Measurements from ENCODE around the gene POT1.
A peak's percentile ranks its signal among the peaks of the same experiment; 100 is the strongest.
"Not testable (repeated sequence)": the region's sequence is repeated elsewhere in the genome, so short reads cannot be mapped to it uniquely, and the experiment has no call there.

POT1 gene, protein sequence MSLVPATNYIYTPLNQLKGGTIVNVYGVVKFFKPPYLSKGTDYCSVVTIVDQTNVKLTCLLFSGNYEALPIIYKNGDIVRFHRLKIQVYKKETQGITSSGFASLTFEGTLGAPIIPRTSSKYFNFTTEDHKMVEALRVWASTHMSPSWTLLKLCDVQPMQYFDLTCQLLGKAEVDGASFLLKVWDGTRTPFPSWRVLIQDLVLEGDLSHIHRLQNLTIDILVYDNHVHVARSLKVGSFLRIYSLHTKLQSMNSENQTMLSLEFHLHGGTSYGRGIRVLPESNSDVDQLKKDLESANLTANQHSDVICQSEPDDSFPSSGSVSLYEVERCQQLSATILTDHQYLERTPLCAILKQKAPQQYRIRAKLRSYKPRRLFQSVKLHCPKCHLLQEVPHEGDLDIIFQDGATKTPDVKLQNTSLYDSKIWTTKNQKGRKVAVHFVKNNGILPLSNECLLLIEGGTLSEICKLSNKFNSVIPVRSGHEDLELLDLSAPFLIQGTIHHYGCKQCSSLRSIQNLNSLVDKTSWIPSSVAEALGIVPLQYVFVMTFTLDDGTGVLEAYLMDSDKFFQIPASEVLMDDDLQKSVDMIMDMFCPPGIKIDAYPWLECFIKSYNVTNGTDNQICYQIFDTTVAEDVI

DNA sequence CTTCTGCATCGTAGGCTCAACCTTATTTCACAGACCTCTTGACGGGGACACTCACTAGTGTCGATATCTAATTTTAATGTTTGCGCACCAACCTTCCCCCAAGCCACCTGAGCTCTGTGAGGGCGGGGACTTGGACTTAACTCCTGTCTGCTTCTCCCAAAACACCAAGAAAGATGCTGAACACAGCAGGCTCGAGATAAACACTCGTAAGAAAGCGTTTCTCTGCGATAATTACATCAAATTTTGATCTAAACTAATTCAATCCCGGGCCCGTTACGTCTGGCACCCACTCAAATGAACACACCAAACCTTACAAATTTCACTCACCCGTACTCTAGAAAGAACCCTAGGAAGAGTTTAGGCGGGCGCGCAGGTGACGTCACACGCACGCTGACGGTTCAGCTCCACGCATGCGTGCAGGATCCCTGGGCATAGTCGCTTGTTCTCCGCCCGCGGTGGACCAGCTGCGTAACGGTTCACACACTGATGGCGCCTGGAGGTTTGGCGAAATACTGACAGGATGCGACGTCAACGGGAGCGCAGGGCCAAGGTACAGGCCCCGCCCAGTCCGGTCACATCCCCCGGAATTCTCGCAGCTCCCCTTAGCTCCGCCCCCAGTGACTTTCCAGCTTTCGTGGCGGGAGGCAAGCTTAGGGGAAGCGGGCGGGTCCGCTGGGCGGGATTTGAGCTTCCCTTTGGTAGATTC lies at the start of gene POT1:
Gene POT1 (minus strand): TSS at position 359 of the 706 bp plus-strand sequence. CDS start 32,652 bp downstream, outside the sequence.
- peak; percentile 100 for DNase-seq

DNA sequence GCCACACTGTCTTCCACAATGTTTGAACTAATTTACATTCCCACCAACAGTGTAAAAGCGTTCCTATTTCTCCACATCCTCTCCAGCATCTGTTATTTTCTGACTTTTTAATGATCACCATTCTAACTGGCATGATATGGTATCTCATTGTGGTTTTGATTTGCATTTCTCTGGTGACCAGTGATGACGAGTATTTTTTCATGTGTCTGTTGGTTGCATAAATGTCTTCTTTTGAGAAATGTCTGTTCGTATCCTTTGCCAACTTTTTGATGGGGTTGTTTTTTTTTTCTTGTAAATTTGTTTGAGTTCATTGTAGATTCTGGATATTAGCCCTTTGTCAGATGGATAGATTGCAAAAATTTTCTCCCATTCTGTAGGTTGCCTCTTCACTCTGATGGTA lies 45.5 kb upstream of the POT1 start:
- not testable (repeated sequence) for DNase-seq

DNA sequence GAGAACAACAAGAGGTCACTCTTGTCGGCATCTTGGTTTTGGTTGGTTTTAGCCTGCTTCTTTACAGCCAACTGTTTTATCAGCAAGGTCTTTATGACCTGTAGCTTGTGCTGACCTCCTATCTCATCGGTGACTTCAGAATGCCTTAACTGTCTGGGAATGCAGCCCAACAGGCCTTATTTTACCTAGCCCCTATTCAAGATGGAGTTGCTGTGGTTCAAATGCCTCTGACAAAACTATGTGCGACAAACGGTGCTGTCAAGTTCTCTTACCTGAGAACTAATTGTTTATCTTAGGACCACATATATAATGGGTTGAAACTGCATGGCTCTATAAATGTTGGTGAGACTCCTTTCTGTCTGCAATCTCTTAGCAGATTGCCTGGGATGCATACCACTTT lies 35.9 kb upstream of the POT1 start:
- DNase-seq, result no peak

DNA sequence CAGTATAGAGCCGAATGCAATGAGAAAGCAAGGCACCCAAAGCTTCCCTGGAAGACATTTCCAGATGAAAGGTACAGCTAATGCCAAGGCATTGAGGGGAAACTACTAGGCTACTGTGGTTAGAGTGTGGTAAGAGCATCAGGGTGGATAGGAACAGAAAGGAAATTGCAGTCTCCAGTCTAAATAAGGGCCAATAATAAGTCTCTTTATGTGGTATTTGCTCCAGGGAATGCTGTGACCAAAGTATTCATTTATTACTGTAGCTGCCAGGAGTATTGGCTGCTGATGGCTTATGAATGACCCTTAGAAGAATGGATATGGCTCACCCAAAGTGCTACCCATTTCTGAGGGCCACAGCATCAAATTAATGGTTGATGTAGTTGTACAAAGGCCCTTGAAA lies 30.1 kb upstream of the POT1 start:
- no peak for DNase-seq

DNA sequence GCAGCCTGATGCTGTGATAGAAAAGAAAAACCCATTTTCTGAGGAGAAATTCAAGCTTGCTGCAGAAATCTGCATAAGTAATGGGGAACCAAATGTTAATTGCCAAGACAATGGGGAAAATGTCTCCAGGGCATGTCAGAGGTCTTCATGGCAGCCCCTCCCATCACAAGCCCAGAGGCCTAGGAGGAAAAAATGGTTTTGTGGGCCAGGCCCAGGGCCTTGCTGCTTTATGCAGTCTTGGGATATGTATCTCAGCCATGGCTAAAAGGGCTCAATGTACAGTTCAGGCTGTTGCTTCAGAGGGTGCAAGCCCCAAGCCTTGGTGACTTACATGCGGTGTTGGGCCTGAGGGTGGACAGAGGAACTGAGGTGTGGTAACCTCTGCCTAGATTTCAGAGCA lies 28.3 kb upstream of the POT1 start:
- not testable (repeated sequence) for DNase-seq

DNA sequence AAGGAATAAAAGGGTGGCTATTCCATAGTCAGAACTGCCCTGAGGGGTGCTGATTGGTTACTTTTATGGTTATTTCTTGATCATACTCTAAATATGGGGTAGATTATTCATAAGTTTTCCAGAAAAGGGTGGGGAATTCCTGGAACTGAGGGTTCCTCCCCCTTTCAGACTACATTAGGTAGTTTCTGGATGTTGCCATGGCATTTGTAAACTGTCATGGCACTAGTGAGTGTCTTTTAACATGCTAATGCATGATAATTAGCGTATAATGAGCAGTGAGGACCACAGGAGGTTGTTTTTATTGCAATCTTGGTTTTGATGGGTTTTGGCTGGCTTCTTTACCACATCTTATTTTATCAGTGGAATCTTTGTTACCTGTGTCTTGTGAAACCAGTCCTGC lies 26.5 kb upstream of the POT1 start:
- DNase-seq, result no peak

DNA sequence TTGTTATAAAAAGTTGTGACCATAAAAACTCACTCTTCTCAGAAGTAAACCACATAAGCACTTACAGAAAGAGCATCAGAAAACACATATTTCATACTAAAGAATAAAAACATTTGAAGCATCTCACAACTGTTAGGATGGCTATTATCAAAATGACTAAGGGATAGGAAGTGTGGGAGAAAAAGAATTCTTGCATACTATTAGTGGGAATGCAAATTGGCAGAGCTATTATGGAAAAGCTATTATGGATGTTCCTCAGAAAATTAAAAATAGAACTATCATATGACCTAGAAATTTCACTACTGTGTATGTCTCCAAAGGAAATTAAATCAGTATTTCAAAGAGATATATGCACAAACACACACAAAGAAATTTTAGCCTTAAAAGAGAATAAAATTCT lies 25.2 kb upstream of the POT1 start:
- DNase-seq, result no peak

DNA sequence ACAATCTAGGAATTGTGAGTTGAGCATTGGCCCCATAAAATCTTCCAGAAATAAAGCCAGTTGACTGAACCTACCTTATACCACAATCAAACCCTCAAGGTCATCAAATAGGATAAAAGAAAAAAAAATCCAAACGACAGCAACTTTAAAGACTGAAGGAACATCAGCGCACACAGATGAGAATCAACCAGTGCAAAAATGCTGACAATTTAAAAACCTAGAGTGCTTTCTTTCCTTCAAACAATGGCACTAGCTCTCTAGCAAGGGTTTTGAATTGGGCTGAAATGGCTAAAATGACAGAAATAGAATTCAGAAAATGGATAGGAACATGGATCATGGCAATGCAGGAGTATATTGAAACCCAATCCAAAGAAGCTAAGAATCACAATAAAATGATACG lies 16.1 kb upstream of the POT1 start:
- DNase-seq, result no peak

DNA sequence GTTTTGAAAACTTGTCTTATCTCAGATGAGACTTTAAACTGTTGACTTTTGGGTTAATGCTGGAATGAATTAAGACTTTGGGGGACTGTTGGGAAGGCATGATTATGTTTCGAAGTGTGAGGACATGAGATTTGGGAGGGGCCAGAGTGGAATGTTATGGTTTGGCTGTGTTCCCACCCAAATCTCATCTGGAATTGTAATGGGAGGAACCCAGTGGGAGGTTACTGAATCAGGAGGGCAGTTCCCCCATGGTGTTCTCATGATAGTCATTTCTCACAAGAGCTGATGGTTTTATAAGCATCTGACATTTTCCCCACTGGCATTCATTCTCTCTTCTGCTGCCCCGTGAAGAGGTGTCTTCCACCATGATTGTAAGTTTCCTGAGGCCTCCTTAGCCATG lies 13.8 kb upstream of the POT1 start:
- no peak for DNase-seq

DNA sequence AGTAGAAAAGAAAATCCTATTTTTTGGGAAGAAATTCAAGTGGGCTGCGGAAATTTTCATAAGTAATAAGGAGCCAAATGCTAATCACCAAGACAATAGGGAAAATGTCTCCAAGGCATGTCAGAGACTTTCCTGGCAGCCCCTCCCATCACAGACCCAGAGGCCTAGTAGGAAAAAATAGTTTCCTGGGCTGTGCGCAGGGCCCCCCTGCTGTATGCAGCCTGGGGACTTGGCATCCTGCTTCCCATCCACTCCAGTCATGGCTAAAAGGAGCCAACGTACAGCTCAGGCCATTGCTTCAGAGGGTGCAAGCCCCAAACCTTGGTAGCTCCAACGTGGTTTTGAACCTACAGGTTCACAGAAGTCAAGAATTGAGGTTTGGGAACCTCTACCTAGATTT lies 12.8 kb upstream of the POT1 start:
- no peak for DNase-seq

DNA sequence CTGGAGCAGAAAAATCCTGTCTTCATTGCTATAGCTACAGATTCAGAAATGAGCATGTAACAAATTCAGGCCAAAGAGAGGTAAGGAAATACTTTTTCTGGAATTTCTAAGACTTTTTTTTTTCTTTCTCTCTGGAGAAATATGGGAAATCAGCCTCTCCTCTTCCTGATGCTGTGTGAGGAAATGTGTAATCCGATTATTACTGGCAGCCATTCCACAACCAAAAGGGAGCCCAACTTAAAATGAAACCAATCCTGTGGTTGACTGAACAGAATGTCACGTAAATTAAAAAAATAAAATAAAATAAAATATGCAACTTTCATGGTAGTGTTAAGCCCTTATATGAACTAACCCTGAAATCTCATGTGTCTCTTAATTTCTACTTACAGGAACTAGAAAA lies 10.7 kb upstream of the POT1 start:
- DNase-seq, result no peak

DNA sequence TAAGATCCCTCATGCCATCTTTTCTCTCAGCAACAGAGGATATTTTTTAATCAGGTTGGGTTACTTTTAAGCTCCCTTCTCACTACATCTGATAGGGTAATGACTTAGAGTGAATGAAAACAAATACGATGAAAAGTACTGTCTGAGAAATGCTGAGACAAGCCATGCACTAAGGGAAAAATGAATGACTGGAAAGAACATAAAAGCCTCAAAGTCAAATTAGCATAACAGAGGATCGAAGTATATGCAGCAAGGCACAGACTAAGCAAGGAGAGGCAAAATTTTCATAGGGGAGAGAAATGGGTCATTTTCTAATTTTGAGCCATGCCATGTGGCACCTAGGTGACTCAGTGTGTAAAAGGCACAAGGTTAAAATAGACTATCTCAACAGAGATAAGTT lies 8.5 kb upstream of the POT1 start:
- no peak for DNase-seq

DNA sequence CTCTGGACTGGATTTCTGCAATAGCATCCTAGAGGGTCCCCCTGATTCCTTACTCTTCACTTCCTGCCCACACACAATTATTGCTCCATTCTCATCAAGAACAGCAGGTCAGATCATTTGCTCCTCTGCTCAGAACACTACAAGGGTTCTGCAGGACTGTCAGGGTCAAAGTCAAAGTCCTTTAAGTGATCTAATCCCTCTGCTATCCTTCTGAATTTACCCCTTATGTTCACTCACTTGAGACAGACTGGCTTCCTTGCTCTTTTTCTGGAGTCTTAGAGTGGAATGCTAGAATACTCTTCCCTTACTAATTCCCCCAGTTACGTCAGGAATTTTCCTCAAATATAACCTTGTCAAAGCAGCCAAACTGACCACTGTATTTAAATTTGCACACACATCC lies 7.5 kb upstream of the POT1 start:
- no peak for DNase-seq

DNA sequence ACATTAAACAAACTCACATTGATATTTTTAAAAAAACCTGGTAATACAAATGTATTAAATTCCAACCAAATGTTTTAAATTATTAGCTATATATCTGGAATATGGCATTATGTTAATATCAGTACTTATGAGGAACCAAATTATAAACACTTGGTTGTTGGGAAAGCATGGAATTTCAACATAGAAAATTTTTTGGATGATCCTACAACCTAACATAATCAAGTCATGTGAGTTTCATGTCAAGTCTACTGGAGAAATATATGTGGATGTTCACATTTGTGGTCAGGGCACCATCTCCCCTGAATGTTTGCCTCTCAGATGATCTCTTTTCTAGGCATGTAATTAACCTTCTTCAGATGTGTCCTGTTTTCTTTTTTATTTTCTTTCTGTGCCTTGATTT lies 5.2 kb upstream of the POT1 start:
- DNase-seq, result no peak

DNA sequence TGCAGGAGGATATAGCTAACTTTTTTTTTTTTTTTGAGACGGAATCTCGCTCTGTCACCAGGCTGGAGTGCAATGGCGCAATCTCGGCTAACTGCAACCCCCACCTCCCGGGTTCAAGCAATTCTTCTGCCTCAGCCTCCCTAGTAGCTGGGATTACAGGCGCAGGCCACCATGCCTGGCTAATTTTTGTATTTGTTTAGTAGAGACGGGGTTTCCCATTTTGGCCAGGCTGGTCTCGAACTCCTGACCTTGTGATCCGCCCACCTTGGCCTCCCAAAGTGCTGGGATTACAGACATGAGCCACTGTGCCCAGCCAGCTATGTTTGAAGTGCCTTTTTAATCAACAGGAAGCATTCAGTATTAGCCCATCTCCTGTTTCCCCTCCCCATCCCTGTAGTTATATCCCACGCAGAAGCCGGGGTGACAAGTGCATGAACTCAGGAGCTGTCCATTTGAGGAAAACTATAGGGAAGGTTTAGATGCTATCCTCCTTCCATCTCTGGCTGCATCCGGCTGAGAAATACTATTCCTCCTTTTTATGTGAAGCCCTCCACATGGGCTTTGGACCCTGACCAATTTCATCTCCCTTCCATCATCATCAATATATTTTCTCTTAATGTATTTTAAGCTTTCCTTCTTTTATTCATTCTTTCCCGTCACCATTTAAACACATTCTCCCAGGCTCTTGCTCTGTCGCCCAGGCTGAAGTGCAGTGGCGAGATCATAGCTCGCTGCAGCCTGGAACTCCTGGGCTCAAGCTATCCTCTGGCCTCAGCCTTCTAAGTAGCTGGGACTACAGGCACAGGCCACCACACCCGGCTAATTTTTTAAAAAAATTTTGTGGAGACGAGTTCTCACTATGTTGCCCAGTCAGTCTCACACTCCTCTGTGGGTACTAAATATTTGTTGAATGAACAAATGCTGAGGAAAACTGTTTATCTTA lies 1.3 kb upstream of the POT1 start:
- DNase-seq, result no peak

DNA sequence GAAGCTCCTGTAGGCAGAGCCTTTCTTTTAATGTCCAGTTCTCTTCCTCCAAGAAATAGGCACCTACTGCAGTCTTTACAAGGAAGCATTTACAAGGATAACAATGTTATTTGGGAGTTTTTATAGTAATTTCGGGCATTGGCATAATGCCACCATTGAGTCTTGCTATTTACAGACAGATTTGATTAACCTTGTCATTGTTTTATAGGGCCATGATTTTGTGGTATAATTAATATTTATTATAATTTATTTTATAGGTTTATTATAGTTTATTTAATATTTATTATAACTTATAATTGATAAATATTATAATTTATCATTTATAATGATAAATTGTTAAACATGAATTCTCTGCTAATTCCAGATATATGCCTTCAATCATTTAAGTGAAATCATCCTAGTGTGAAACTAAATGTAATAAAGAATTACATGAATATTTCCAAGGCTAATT lies 573 bp upstream of the POT1 start:
- no peak for DNase-seq

DNA sequence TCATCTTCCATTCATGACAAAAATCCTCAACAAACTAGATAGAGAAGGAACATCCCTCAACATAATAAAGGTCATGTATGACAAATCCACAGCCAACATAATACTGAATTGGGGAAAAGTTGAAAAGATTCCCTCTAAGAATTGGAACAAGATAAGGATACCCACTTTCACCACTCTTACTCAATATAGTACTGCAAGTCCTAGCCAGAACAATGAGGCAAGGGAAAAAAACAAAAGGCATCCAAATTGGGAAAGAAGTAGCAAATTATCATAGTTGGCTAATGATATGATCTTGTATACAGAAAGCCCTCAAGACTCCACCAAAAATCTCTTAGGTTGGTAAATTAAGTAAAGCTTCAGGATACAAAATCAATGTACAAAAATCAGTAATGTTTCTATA lies 4.7 kb downstream of the POT1 start:
- no peak for DNase-seq

DNA sequence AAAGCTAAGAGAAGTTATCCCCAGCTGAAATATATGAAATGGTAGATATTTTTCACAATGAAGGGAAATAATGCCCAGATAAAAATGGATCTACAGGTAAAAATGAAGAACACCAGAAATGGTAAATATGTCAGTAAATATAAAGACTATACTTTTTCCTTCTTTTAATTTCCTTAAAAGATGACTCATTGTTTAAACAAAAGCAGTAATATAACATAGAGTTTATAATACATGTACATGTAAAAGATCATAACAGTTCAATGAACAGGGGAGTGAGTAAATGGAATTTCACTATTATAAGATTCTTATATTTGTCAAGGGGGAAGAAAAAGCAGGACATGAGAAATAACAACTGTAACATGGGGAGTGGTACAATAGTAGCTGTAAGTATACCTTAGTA lies 7.4 kb downstream of the POT1 start:
- no peak for DNase-seq

DNA sequence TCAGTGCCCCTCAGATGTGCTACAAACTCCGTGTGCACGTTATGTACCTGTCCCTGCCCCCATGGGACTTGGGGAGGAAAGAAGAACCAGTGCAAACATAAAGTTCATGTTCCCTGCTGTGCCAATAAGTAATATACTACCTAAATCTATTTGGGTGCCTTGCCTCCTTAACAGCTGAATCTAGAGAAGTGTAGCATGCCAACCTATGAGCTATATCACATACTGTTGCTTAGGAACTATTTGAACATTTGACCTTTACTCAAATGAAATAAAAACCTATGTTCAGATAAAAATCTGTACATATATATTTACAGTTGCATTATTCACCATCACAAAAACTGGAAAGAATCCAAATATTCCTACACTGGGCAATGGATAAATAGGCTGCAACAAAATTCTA lies 9.8 kb downstream of the POT1 start:
- no peak for DNase-seq

DNA sequence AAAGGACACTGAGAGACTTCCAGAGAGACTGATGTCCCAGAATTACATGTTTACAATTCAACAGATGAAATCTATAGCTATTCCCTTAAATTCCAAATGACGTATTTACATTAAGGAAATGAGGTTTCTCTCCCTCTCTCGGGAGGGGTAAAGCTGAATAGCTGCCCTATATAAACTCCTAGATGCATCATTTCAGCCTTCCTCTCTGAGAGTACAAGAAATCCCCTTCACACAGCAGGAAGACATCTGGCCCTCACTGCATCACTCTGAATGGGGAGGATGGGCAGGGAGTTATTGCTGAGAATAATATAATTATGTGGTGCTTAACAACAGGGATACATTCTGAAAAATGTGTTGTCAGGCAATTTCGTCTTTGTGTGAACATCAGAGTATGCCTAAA lies 11.0 kb downstream of the POT1 start:
- DNase-seq, result no peak

DNA sequence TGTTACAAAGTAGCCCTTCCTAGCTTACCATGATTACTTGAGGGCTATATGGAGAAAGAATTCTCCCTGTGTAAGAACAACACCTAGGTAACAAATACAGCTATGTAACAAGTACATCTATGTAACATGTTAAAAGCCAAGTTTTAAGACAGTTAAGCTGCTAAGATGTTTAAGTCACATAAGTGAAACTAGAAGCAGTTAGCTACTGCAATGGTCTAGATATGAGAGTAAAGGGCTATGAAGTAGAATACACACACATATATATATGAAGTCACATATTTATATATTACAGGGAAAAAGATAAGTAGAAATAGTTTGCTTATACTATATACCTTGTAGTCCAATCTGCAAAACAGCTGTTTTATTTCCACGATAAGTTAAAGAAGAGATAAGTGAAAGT lies 14.4 kb downstream of the POT1 start:
- no peak for DNase-seq

DNA sequence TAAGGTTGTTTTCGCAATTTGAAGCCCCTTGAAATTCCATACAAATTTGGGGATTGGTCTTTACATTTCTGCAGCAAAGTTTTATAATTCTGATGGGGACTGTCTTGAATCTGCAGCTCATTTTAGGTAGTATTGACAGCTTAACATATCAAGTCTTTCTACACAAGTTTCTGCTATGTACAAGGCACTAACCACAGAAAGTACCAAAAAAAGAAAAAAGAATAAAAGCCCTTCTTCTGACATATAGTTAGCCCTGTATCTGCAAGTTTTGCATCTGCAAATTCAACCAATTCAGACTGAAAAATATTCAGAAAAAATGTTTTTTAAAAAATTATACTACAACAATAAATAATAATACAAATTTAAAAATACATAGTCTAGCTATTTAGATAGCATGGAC lies 15.3 kb downstream of the POT1 start:
- no peak for DNase-seq

DNA sequence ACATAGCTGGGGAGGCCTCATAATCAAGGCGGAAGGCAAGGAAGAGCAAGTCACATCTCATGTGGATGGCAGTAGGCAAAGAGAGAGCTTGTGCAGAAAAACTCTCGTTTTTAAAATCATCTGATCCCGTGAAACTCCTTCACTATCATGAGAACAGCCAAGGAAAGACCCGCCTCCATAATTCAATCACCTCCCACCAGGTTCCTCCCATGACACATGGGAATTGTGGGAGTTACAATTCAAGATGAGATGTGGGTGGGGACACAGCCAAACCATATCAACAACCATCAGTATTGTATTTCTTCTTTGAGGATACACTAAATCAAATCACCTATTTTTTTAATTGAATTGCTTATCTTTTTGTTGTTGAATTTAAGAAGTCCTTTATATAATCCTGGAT lies 16.7 kb downstream of the POT1 start:
- no peak for DNase-seq

All from left hindlimb (tissue), 1 donor.